HG03196 (cell line): Measurements from ENCODE around the gene HEXA.

ENCODE experiments used
- ATAC-seq: cut with Tn5 transposase; IDR thresholded peaks from one replicate; pipeline ENCODE4 v1.9.1; 2021; ENCODE audit not compliant: unreplicated experiment

HEXA gene

DNA sequence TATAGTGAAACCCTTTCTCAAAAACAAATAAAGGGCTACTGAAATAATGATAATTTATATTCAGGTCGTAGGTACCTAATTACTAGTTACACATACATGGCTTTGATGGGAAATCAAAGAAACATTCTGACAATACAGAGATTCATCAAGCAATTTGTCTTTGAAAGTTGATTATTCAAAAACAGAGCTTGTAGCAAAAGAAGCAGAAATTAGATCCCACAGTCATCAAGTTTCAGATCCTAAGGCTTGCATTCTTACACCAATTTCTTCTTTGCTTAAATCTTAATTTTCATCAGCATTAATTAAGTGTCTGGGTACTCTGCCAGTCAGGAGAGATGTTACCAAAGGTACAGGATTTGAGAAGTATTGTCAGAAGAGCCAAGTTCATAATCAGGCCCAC is 1.5 kb upstream of the HEXA start:
- no peak for ATAC-seq

DNA sequence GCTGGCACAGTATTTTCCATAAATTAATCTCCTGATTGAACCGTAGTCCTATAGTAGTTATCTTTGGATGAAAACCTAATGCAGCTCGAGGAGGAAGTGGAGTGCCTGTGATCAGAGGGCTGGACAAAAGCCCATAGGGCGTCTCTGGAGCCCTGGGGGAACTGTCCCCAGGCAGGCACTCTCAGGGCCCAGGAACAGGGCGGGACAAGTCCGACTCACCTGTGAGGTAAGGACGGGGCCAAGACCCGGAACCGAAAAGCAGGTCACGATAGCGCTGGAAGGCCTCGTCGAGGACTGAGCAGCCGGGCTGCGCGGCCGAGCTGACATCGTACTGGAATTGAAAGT is 341 bp downstream of the HEXA start:
- peak; percentile 38 for ATAC-seq

GRCh38 chr15:72372361-72372760 is 3.5 kb downstream of the HEXA start:
- ATAC-seq: no peak

DNA sequence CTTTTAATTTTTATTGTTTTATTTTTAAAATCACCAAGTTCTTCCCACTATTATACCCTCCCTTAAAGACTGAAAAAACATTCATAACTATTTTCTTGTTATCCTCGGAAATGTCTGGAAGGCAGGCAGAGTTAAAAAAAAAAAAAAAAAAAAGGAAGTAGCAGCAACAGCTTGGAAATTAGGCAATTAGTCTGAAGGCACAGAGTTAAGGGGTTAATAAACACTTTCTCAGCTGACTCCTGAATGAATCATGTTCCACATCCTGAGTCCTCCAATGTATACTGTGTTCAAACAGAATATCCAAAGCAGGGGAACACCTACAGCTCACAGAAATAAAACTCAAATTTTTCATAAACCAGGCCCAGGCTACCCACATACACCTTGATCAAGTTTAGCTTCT is 5.8 kb downstream of the HEXA start:
- ATAC-seq: no peak

DNA sequence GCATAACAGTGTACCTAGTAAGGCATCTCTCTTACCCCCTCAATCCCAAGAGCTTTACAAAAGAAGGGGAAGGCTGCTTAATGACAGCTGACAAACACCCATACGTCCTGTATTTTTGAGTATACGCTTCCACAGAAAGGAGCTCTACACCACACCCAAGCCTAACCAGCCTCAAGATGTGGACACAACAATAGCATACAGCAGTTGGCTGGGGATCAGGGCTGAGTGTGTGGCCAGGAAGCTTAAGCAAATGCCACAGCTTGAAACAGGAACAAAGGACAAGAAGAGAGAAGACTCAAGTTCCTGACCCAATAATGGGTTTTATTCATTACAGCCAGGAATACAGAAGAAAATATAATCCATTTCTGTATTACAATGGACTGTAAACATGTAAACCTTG is 6.9 kb downstream of the HEXA start:
- no peak for ATAC-seq

GRCh38 chr15:72368325-72368724 is 7.5 kb downstream of the HEXA start:
- ATAC-seq: no peak

GRCh38 chr15:72365844-72366243 is 10.0 kb downstream of the HEXA start:
- ATAC-seq: peak; percentile 77

GRCh38 chr15:72361176-72361575 is 14.6 kb downstream of the HEXA start:
- ATAC-seq: no peak

- no peak for ATAC-seq
These were observed 17.1 kb downstream of the HEXA start for GRCh38 chr15:72358650-72359171.

DNA sequence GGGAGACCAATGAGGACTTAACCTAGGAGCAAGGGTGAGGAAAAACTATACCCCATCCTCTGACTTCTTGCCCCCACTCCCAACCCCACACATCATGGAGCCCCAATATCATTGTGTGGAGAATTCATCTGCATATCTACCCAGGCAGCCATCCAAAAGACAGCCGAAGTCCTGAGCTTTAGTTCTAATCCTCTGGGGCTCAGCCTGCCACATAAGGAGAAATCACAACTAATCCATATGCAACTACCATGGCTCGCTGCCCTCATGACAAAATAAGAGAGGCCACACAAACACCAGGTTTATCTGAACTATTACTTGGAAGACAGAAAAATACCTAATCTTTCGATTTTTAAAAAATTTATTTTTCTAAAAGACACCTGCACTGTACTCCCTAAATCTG is 17.7 kb downstream of the HEXA start:
- ATAC-seq: no peak

GRCh38 chr15:72354496-72354895 is 21.3 kb downstream of the HEXA start:
- ATAC-seq: no peak

DNA sequence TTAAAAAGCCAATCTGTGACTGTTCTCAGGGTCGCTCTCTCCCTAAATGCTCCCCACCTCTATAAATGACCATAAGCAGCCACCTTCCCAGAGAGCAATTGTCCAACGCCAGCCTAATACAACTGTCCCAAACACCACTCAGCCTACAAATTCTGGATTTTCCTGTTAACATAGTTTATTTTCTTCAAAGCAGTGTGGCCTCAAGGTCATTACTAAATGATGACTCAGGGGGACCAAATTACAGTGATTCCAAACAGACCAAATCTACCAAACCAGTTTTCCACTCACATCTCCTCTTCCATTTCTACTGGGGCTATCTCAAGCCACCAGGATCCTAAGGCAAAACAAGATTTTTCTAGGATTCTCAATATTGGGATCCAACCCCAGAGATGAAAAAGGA is 22.5 kb downstream of the HEXA start:
- ATAC-seq: no peak

- no peak for ATAC-seq
These were observed 30.0 kb downstream of the HEXA start for GRCh38 chr15:72345806-72346205.

- no peak for ATAC-seq
These were observed 30.5 kb downstream of the HEXA start for GRCh38 chr15:72345280-72345679.

DNA sequence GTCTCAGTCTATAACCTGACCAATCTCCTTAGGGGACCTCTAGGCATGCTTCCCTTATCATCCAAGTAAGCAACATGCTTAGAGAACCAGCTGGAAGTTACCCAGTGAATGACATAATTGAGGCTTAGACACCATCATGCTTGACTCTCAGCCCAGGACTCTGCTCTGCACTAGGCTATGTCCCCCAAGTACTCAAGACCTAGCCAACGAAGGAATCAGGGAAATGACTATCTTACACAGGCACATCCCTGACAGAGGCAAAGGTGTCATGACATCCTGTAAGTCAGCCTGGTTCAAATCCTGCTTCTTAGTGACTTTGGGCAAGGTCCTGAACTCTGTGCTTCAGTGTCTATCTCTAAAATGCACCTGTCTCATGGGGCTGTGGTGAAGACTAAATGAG is 31.2 kb downstream of the HEXA start:
- no peak for ATAC-seq

- no peak for ATAC-seq
These were observed 33.4 kb downstream of the HEXA start for GRCh38 chr15:72342385-72342784.

DNA sequence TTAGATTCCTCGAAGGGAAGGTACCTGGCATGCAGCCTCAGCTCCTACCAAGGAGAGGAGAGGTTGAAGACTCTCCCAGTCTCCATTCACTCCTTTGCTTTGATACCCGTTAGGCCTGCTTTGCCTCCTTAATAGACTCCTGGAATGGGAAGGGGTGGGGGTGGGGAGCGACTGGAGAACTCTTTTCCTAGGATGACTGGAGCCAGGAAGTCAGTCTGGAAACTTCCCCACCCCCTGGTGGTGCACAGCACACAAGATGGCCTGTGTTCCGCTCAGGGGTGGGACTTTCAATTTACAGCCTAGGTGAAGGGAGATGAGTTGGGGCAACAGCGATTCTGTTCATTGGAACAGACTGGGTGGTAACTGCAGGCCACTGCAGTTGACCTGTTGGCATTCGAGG is 34.5 kb downstream of the HEXA start:
- no peak for ATAC-seq

GRCh38 chr15:72340366-72340765 is 35.4 kb downstream of the HEXA start:
- no peak for ATAC-seq

- ATAC-seq: no peak
These were observed 36.0 kb downstream of the HEXA start for GRCh38 chr15:72339777-72340177.

- ATAC-seq: no peak
These were observed 37.0 kb downstream of the HEXA start for GRCh38 chr15:72338617-72339321.

- no peak for ATAC-seq
These were observed 37.7 kb downstream of the HEXA start for GRCh38 chr15:72338148-72338547.

GRCh38 chr15:72334842-72335241 is 41.0 kb downstream of the HEXA start:
- ATAC-seq: no peak

GRCh38 chr15:72331021-72331420 is 44.8 kb downstream of the HEXA start:
- no peak for ATAC-seq
